Measurements from ENCODE around the gene MCRS1.
"Not testable (repeated sequence)": the region's sequence is repeated elsewhere in the genome, so short reads cannot be mapped to it uniquely, and the experiment has no call there.

The MCRS1 gene

GRCh38 chr12:49542592-49543160 lies 25.3 kb downstream of the MCRS1 start:
- DNase-seq (ENCODE audit: insufficient read length, low spot score) (no peak), FAIRE-seq (no peak)

GRCh38 chr12:49541911-49542505 lies 25.9 kb downstream of the MCRS1 start:
- no peak for FAIRE-seq
- no peak for DNase-seq (ENCODE audit: insufficient read length, low spot score)

GRCh38 chr12:49541140-49541861 lies 26.6 kb downstream of the MCRS1 start:
- DNase-seq (ENCODE audit: insufficient read length, low spot score) (no peak), FAIRE-seq (no peak)

- no peak for DNase-seq (ENCODE audit: insufficient read length, low spot score)
Observed at GRCh38 chr12:49540229-49541139, 27.5 kb downstream of the MCRS1 start.

GRCh38 chr12:49539406-49540228 lies 28.3 kb downstream of the MCRS1 start:
- FAIRE-seq (no peak), DNase-seq (ENCODE audit: insufficient read length, low spot score) (no peak)

More at GRCh38 chr12:49540229-49541139, 27.5 kb downstream of the MCRS1 start:
- FAIRE-seq = peak; percentile 51

GRCh38 chr12:49538510-49539403 lies 29.2 kb downstream of the MCRS1 start, which contains the start of gene KCNH3:
KCNH3 (plus strand) TSS chr12:49539030; CDS start chr12:49539417, 387 bp downstream.
- FAIRE-seq (peak; percentile 76), DNase-seq (ENCODE audit: insufficient read length, low spot score) (peak; percentile 92)

- no peak for FAIRE-seq
Observed at GRCh38 chr12:49537752-49538509, 30.0 kb downstream of the MCRS1 start.

GRCh38 chr12:49537231-49537751 lies 30.7 kb downstream of the MCRS1 start:
- DNase-seq (ENCODE audit: insufficient read length, low spot score) = no peak
- FAIRE-seq = no peak

More at GRCh38 chr12:49537752-49538509, 30.0 kb downstream of the MCRS1 start:
- no peak for DNase-seq (ENCODE audit: insufficient read length, low spot score)

- FAIRE-seq = no peak
- no peak for DNase-seq (ENCODE audit: insufficient read length, low spot score)
Observed at GRCh38 chr12:49536526-49537071, 31.3 kb downstream of the MCRS1 start.

GRCh38 chr12:49535921-49536525 lies 31.9 kb downstream of the MCRS1 start:
- peak; percentile 9 for FAIRE-seq

GRCh38 chr12:49534731-49535278 lies 33.1 kb downstream of the MCRS1 start:
- DNase-seq (ENCODE audit: insufficient read length, low spot score) (no peak), FAIRE-seq (no peak)

More at GRCh38 chr12:49535921-49536525, 31.9 kb downstream of the MCRS1 start:
- no peak for DNase-seq (ENCODE audit: insufficient read length, low spot score)

- FAIRE-seq; DNase-seq (ENCODE audit: insufficient read length, low spot score): not testable (repeated sequence)
Observed at GRCh38 chr12:49534122-49534521, 33.8 kb downstream of the MCRS1 start.

- FAIRE-seq (no peak), DNase-seq (ENCODE audit: insufficient read length, low spot score) (no peak)
Observed at GRCh38 chr12:49533331-49533730, 34.6 kb downstream of the MCRS1 start.

GRCh38 chr12:49531745-49532144 lies 36.2 kb downstream of the MCRS1 start:
- DNase-seq (ENCODE audit: insufficient read length, low spot score) = no peak

GRCh38 chr12:49529414-49529813 lies 38.5 kb downstream of the MCRS1 start:
- FAIRE-seq (no peak), DNase-seq (ENCODE audit: insufficient read length, low spot score) (no peak)

More at GRCh38 chr12:49531745-49532144, 36.2 kb downstream of the MCRS1 start:
- FAIRE-seq = no peak

- DNase-seq (ENCODE audit: insufficient read length, low spot score) (no peak), FAIRE-seq (no peak)
Observed at GRCh38 chr12:49527361-49528130, 40.4 kb downstream of the MCRS1 start.
